Right hindlimb (tissue), 1 donor: ENCODE measurements around the gene ASPM.

Experiments
- DNase-seq: peaks from one replicate; pipeline ENCODE4 v3.0.0-alpha.2; 2018

ASPM gene, protein sequence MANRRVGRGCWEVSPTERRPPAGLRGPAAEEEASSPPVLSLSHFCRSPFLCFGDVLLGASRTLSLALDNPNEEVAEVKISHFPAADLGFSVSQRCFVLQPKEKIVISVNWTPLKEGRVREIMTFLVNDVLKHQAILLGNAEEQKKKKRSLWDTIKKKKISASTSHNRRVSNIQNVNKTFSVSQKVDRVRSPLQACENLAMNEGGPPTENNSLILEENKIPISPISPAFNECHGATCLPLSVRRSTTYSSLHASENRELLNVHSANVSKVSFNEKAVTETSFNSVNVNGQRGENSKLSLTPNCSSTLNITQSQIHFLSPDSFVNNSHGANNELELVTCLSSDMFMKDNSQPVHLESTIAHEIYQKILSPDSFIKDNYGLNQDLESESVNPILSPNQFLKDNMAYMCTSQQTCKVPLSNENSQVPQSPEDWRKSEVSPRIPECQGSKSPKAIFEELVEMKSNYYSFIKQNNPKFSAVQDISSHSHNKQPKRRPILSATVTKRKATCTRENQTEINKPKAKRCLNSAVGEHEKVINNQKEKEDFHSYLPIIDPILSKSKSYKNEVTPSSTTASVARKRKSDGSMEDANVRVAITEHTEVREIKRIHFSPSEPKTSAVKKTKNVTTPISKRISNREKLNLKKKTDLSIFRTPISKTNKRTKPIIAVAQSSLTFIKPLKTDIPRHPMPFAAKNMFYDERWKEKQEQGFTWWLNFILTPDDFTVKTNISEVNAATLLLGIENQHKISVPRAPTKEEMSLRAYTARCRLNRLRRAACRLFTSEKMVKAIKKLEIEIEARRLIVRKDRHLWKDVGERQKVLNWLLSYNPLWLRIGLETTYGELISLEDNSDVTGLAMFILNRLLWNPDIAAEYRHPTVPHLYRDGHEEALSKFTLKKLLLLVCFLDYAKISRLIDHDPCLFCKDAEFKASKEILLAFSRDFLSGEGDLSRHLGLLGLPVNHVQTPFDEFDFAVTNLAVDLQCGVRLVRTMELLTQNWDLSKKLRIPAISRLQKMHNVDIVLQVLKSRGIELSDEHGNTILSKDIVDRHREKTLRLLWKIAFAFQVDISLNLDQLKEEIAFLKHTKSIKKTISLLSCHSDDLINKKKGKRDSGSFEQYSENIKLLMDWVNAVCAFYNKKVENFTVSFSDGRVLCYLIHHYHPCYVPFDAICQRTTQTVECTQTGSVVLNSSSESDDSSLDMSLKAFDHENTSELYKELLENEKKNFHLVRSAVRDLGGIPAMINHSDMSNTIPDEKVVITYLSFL (N-terminal part only)

DNA sequence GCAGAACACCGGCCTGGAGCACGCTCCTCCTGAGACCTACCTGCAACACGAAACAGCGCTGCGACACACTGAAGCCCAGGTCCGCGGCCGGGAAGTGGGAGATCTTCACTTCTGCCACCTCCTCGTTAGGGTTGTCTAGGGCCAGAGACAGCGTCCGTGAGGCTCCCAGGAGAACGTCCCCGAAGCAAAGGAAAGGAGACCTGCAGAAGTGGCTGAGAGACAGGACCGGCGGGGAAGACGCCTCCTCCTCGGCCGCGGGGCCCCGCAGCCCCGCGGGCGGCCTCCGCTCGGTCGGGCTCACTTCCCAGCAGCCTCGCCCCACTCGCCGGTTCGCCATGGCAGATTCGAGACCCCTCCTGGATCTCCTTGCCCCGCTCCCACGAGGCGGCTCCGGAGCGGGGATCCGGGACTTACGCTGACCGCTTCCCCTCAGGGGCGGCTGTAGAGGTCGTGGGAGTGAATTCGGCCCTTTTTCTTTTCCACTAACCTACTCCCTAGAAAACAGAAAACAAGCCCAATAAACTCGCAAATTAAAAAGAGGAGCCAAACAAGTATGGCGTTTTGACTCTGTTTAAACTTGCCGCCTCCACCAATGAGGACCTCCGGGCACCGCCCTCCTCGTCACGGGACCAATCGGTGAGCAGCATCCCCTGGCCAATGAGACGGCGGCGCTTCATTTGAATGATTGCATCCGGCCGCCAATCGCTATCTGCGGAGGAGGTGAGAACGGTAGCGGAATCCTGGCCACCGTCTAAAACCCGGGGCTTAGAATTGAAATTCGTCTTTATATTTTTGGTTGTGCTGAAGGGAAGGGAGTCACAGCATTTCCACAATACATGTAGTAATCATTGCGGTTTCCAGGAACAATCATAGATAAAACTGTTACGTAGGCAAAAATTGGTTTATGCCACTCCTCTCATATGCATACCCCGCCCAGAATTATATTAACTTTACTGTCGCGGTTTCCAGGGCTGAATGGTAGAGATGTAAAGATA lies at the start of gene ASPM:
Gene ASPM, minus strand, starts transcription at position 569 of the 995 bp plus-strand sequence. Its CDS starts 232 bp downstream, at position 337.
- peak; percentile 96 for DNase-seq

DNA sequence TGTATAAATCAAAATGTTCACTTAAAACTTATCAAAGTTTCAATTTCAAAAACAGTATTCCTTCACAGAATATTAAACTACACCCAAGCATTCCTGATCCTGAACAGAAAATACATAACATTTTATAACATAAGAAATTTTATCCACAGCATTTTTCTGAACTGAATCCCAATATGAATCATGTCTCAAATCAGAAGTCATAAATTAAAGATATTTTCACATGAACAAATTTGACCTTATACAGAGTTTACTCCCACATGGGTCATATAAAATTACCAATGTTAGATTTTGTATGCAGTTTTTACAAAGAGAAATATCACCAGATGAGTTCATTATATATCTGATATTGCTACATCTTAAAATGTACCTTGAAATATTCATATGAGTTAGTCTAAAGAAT lies 48.6 kb upstream of the ASPM start:
- DNase-seq = no peak

DNA sequence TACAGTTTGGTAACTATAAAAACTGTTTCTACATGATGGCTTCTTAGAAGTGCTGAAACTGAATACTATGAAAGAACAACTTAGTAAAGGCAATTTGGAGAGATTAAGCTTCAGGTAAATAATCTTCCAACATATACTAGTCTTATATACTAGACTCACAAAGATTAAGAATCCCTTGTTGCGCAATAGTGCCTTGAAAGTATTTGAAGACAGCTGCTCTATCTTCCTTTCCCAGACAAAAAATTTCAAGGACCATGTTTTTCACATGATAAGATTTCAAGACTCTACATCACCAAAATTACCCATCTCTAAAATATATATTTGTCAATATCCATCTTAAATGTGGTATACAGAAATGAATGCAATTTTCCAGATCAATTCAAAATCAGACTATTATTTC lies 37.7 kb upstream of the ASPM start:
- DNase-seq = no peak

GRCh38 chr1:197183195-197183748 lies 36.8 kb upstream of the ASPM start:
- DNase-seq = no peak

GRCh38 chr1:197182716-197183115 lies 36.2 kb upstream of the ASPM start:
- DNase-seq = no peak

- no peak for DNase-seq
These were observed 35.5 kb upstream of the ASPM start for GRCh38 chr1:197181982-197182381.

GRCh38 chr1:197180252-197180878 lies 33.9 kb upstream of the ASPM start:
- DNase-seq = no peak

DNA sequence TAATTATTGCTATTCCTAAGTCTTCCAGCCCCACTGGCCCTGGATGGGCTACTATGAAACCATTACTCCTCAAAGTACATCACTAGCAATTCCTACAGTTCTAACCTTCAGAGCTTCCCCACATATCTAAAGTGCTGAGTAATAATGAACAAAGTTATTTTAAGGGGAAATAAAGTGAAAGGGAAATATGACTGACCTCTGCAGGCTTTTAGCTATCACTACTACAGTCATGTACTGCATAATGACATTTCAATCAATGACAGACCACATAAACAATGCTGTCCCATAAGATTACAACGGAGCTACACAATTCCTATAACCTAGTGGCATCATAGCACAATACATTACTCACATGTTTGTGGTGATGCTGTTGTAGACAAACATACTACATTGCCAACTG lies 32.5 kb upstream of the ASPM start:
- no peak for DNase-seq

DNA sequence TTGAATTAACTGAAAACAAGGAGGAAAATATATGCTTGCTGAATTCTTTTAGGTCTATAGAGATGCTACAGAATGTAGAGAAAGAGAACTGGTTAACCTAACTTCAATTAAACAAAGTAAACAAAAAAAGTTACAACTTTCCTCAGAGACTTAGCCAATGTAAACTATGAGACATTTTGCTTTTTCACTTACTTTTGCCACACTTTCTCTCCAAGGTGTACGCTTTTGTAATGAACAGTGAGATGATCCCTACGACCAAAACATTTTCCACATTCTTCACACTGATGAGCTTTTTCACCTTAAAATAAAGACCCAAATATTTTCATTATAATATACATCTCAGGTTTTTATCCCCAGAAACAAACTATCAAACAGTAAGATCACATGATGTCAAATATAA lies 28.3 kb upstream of the ASPM start:
- no peak for DNase-seq

GRCh38 chr1:197173571-197174507 lies 27.4 kb upstream of the ASPM start:
- DNase-seq = no peak

- no peak for DNase-seq
These were observed 25.1 kb upstream of the ASPM start for GRCh38 chr1:197171531-197171930.

DNA sequence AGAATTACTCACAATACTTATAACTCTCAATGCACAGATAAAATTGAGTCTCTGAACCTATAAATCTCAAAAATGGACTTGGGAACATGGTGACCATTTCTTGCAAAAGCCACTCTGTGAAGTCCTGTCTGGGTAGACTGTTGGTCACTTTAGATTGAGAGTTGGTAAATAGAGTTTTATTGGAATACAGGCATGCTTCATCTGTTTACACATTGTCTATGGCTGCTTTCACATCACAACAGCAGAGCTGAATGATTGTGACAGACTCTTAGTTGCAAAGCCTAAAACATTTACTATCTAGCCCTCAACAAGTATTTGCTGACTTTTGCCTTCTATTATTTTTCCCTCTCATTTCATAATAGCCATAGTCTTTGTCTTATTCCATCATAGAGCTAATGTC lies 24.1 kb upstream of the ASPM start:
- DNase-seq = no peak

- no peak for DNase-seq
These were observed 13.0 kb upstream of the ASPM start for GRCh38 chr1:197159461-197159860.

DNA sequence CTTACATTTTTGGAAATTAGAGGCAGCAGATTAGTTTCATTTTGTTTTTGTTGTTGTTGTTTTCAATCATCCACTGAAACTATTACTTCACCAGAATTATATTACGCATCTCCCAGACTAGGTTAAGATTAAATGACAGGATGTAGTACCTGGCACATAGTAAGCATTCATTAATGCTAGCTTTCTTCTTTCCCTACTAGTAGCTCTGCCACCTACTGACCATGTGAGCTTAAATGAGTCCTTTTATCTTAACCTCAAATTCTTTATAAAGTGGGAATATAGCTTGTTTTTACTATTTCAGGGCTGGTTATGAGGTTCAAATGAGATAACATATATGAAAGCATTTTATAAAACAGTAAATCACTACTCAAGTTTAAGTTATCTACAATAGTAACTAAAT lies 10.2 kb upstream of the ASPM start:
- DNase-seq = no peak

GRCh38 chr1:197152662-197153061 lies 6.2 kb upstream of the ASPM start:
- DNase-seq = no peak

- no peak for DNase-seq
These were observed 4.7 kb upstream of the ASPM start for GRCh38 chr1:197151185-197151584.

GRCh38 chr1:197150336-197151005 lies 4.0 kb upstream of the ASPM start:
- DNase-seq = no peak

- no peak for DNase-seq
These were observed 2.9 kb upstream of the ASPM start for GRCh38 chr1:197149340-197149739.

DNA sequence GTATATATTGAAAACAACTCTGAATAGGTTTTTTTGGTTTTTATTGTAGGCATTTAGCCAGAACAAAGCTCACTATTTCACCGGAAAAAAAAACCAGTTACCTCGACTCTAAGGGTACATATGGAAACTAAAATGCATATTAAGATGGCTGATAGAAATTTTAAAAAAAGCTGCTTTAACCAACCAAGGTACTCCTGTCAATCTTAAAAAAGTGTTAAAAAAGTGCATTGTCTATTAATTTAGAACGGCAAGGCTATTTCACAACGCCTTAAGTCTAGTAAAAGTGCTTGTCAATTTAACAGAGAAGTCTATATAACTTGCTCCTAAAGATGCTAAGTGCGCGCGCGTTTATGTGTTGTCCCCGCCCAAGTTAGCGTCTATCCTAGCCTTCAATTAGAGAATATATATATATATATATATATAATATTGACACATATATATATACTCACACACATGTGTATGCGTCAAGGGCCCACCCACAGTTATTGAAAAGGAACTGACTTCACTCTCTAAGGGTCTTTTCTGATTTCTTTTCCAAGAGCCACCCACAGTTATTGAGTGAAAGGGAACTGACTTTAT lies 934 bp downstream of the ASPM start:
- no peak for DNase-seq
